ENCODE data around the gene ACTR3. TPM values are rescaled to one million over a fixed set of nuclear protein-coding genes. Genes with fewer than 3 reads are reported as not detected.

The ACTR3 gene
- total and polyA plus RNA-seq, 4 donors: 34.4 to 99.6 (median 51.8) TPM

DNA sequence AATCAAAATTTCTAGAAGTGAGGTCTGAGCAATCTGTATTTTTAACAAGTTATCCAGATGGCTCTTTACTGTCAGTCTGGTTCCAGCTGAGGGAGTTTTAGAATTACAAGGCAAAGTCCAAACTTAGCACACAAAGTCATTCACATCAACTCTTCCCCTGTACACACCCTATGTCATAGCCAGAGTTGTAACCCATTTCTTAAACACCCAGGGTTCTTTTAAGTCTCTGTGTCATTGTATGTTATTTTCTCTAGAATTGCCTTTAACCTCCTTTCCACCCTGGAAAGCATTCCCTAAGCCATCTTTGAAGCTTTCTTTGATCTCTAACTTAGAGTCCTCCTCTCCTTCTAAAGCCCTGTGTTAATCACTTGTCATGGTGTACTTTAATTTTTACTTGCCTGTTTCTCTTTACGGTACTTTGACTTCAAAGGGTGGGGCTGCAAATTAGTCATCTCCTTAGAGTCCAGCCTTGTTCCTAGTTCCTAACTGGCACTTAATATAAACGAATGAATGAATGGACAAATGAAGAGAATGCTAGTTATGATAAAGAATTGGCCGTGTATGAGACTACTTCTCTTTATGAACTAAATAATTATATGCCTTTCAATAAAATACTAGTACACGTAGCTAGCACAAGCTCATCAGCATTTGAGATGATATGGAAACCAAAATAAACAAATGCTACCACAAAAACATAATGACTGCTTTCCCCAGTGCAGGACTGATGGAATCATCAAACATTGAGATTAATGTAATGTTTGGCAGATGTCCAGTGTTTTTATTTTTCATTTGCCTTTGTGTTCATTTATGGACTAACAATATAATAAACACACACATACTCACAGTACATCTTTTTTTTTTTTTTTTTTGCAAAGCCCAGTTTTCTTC is 11.9 kb upstream of the ACTR3 start:
- no peak overlapping the region for H3K27ac ChIP-seq (ENCODE audit: low read depth in 1 of 2, low read length in 2 of 2)
- no peak overlapping the region for H3K9ac ChIP-seq (ENCODE audit: low read depth in 1 of 2, low read length in 2 of 2)
- no peak for DNase-seq (ENCODE audit: low spot score)

DNA sequence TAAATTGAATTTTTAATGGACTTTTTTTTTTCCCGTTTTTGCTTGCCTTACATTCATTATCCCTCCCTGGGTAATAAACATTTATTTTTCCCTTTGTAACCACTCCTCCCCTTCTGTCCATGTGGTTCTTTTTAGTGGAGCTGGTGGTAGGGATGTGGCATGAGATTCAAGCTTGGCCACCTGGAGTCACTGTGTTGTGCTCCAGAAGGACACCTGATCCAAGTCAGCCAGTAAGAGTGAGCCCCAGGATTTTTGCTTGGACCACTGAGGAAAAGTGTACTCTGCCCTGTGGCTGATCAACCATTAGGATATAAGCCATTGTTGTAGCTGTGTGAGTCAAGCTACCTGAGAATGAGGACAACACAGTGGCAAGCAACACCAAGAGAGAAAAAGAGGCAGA is 11.1 kb upstream of the ACTR3 start:
- H3K9ac ChIP-seq (ENCODE audit: low read depth in 1 of 2, low read length in 2 of 2): no peak overlapping the region
- no peak overlapping the region for H3K4me3 ChIP-seq (ENCODE audit: low read depth in 1 of 3, low read length in 3 of 3)
- WGBS: 86% methylated on average over 1 of the region's 1 CpG
- H3K27ac ChIP-seq (ENCODE audit: low read depth in 1 of 2, low read length in 2 of 2): no peak overlapping the region
- TF ChIP-seq ATF3 (IDR thresholded peaks at IDR 0.05) (no peak), FOXA2 (IDR thresholded peaks at IDR 0.05) (no peak), YY1 (IDR thresholded peaks at IDR 0.05) (no peak), SP1 (IDR thresholded peaks at IDR 0.05) (no peak), JUND (IDR thresholded peaks at IDR 0.05) (no peak), GABPA (IDR thresholded peaks at IDR 0.05 in 1 of 2, conservative IDR thresholded peaks at IDR 0.05 in 1 of 2) (no peak), TAF1 (conservative IDR thresholded peaks at IDR 0.05) (no peak), EGR1 (IDR thresholded peaks at IDR 0.05; ENCODE audit: low read depth in 2 of 2) (no peak)
- TF ChIP-seq, protein P1, sequence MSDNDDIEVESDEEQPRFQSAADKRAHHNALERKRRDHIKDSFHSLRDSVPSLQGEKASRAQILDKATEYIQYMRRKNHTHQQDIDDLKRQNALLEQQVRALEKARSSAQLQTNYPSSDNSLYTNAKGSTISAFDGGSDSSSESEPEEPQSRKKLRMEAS (IDR thresholded peaks at IDR 0.05): no peak
- TF ChIP-seq, protein P2, sequence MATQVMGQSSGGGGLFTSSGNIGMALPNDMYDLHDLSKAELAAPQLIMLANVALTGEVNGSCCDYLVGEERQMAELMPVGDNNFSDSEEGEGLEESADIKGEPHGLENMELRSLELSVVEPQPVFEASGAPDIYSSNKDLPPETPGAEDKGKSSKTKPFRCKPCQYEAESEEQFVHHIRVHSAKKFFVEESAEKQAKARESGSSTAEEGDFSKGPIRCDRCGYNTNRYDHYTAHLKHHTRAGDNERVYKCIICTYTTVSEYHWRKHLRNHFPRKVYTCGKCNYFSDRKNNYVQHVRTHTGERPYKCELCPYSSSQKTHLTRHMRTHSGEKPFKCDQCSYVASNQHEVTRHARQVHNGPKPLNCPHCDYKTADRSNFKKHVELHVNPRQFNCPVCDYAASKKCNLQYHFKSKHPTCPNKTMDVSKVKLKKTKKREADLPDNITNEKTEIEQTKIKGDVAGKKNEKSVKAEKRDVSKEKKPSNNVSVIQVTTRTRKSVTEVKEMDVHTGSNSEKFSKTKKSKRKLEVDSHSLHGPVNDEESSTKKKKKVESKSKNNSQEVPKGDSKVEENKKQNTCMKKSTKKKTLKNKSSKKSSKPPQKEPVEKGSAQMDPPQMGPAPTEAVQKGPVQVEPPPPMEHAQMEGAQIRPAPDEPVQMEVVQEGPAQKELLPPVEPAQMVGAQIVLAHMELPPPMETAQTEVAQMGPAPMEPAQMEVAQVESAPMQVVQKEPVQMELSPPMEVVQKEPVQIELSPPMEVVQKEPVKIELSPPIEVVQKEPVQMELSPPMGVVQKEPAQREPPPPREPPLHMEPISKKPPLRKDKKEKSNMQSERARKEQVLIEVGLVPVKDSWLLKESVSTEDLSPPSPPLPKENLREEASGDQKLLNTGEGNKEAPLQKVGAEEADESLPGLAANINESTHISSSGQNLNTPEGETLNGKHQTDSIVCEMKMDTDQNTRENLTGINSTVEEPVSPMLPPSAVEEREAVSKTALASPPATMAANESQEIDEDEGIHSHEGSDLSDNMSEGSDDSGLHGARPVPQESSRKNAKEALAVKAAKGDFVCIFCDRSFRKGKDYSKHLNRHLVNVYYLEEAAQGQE (IDR thresholded peaks at IDR 0.05): no peak
- DNase-seq (ENCODE audit: low spot score): no peak
- no peaks in the 10 kb centered on the region for H3K27me3 ChIP-seq (ENCODE audit: control insufficient read depth in 4 of 4, insufficient read depth in 4 of 4, low read length in 3 of 4)
- no peaks in the 10 kb centered on the region for H3K9me3 ChIP-seq (ENCODE audit: control insufficient read depth in 4 of 4, low read length in 3 of 4)
- no peaks in the 10 kb centered on the region for H3K36me3 ChIP-seq (ENCODE audit: control insufficient read depth in 4 of 4, insufficient read depth in 3 of 4, low read depth in 1 of 4, low read length in 3 of 4)
- peaks cover 0 to 3% (median 0%) of the 10 kb centered on the region in 4 donors for H3K4me1 ChIP-seq (ENCODE audit: control insufficient read depth in 4 of 4, insufficient read depth in 4 of 4, low read length in 3 of 4)

More for the DNA sequence above, 11.9 kb upstream of the ACTR3 start:
- Histone ChIP-seq H3K4me3 (ENCODE audit: low read depth in 1 of 3, low read length in 3 of 3) (no peak overlapping the region), H3K27me3 (ENCODE audit: control insufficient read depth in 4 of 4, insufficient read depth in 4 of 4, low read length in 3 of 4) (no peaks in the 10 kb centered on the region), H3K36me3 (ENCODE audit: control insufficient read depth in 4 of 4, insufficient read depth in 3 of 4, low read depth in 1 of 4, low read length in 3 of 4) (no peaks in the 10 kb centered on the region), H3K9me3 (ENCODE audit: control insufficient read depth in 4 of 4, low read length in 3 of 4) (no peaks in the 10 kb centered on the region), H3K4me1 (ENCODE audit: control insufficient read depth in 4 of 4, insufficient read depth in 4 of 4, low read length in 3 of 4) (peaks cover 0 to 3% (median 0%) of the 10 kb centered on the region in 4 donors)
- TF ChIP-seq HNF4A (conservative IDR thresholded peaks at IDR 0.05): peak; percentile 72 to 85
- no peak for TF ChIP-seq NR2F2 (IDR thresholded peaks at IDR 0.05)
- TF ChIP-seq SP1 (IDR thresholded peaks at IDR 0.05): peak; percentile 53
- no peak for TF ChIP-seq YY1 (IDR thresholded peaks at IDR 0.05)
- TF ChIP-seq ATF3 (IDR thresholded peaks at IDR 0.05): no peak
- peak; percentile 20 for TF ChIP-seq HNF4G (IDR thresholded peaks at IDR 0.05)
- WGBS: 61% methylated on average over 4 of the region's 4 CpGs

Data from liver (tissue), 9 donors.